ENCODE measurements around the gene ZSCAN22. TPM values are rescaled to one million over a fixed set of nuclear protein-coding genes. Genes with fewer than 3 reads are reported as not detected.

ZSCAN22 gene
- total and polyA plus RNA-seq, 2 donors (not counting 3 experiments of a cell fraction or from before 2014, with no cell fraction given) = 3.6 to 3.7 TPM

DNA sequence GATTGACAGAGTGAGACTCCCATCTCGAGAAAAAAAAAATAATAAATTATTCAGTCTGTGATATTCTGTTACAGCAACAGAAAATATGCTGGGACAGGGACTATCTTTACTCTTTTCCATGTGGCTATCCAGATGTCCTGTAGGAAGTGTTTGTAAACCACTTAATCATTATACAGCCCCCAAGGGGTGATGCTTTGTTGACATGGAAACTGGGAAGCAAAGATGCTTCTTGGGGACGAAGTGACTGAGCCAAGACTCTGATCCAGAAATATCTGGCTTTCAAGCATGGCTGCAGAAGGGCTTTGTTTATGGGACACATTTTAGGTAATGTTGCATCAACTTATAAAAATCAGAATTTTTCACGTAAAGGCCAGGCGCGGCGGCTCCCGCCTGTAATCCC is 42.6 kb upstream of the ZSCAN22 start:
- H3K4me2 ChIP-seq (ENCODE audit: insufficient read depth, low read length) = no peak overlapping the region
- no peak overlapping the region for H2AFZ ChIP-seq (ENCODE audit: low read depth, low read length)
- H3K36me3 ChIP-seq (ENCODE audit: control insufficient read depth in 2 of 2, extremely low read depth in 1 of 2, insufficient read depth in 2 of 2, low read length in 2 of 2) = peaks cover 8 to 24% of the 10 kb centered on the region in 2 experiments
- intact Hi-C loops (cut with micrococcal nuclease) = no loop called here
- BruUV-seq (replicated peaks) = no TSS peak
- ChIA-PET POLR2A (no interaction called here), CTCF (no interaction called here)
- no peaks in the 10 kb centered on the region for H3K9me1 ChIP-seq (replicated peaks; ENCODE audit: control insufficient read depth, extremely low read depth, insufficient read depth, low read length)
- H3K9me3 ChIP-seq (replicated peaks; ENCODE audit: control insufficient read depth, insufficient read depth, low read length) = no peaks in the 10 kb centered on the region
- H4K20me1 ChIP-seq (replicated peaks; ENCODE audit: control insufficient read depth, extremely low read depth, insufficient read depth, low read length) = no peaks in the 10 kb centered on the region
- H3K79me2 ChIP-seq (ENCODE audit: control insufficient read depth, insufficient read depth, low read length) = peaks cover 30% of the 10 kb centered on the region
- H3K4me3 ChIP-seq (replicated peaks in 1 of 3; ENCODE audit: insufficient read depth in 1 of 3, low read depth in 1 of 3, low read length in 3 of 3) = no peak overlapping the region
- DNase-seq (ENCODE audit: low read depth, low spot score) (no peak), FAIRE-seq (no peak)
- peaks cover 5% of the 10 kb centered on the region for H3K4me1 ChIP-seq (ENCODE audit: control insufficient read depth, extremely low read depth, insufficient read depth, low read length)
- no peak overlapping the region for H3K9ac ChIP-seq (replicated peaks; ENCODE audit: extremely low read depth, insufficient read depth, low read length)
- H3K27ac ChIP-seq (ENCODE audit: insufficient read depth, low read depth, low read length) = no peak overlapping the region
- dilution Hi-C loops (cut with MboI; ENCODE audit: extremely low pct_ligation_motif_present, low sequenced_read_pairs) = no loop called here
- TF ChIP-seq EZH2 (IDR thresholded peaks at IDR 0.05; ENCODE audit: borderline replicate concordance, low read depth, low read length, severe bottlenecking) = no peak
- no peak for TF ChIP-seq MYC (IDR thresholded peaks at IDR 0.05; ENCODE audit: low read depth, low read length)
- no peaks in the 10 kb centered on the region for H3K27me3 ChIP-seq (ENCODE audit: control insufficient read depth in 2 of 2, insufficient read depth in 2 of 2, low read length in 2 of 2)

GRCh38 chr19:58291943-58292342 is 34.9 kb upstream of the ZSCAN22 start:
- H3K4me3 ChIP-seq (replicated peaks in 1 of 3; ENCODE audit: insufficient read depth in 1 of 3, low read depth in 1 of 3, low read length in 3 of 3) = no peak overlapping the region
- no peak overlapping the region for H3K4me2 ChIP-seq (ENCODE audit: insufficient read depth, low read length)
- peaks cover 5 to 46% of the 10 kb centered on the region in 2 experiments for H3K36me3 ChIP-seq (ENCODE audit: control insufficient read depth in 2 of 2, extremely low read depth in 1 of 2, insufficient read depth in 2 of 2, low read length in 2 of 2)
- ChIA-PET CTCF (no interaction called here), POLR2A (no interaction called here)
- no peak for TF ChIP-seq GATA2 (IDR thresholded peaks at IDR 0.05; ENCODE audit: insufficient read depth, insufficient read length, low read depth, low read length)
- no peak for TF ChIP-seq EZH2 (IDR thresholded peaks at IDR 0.05; ENCODE audit: borderline replicate concordance, low read depth, low read length, severe bottlenecking)
- TF ChIP-seq, protein P1, sequence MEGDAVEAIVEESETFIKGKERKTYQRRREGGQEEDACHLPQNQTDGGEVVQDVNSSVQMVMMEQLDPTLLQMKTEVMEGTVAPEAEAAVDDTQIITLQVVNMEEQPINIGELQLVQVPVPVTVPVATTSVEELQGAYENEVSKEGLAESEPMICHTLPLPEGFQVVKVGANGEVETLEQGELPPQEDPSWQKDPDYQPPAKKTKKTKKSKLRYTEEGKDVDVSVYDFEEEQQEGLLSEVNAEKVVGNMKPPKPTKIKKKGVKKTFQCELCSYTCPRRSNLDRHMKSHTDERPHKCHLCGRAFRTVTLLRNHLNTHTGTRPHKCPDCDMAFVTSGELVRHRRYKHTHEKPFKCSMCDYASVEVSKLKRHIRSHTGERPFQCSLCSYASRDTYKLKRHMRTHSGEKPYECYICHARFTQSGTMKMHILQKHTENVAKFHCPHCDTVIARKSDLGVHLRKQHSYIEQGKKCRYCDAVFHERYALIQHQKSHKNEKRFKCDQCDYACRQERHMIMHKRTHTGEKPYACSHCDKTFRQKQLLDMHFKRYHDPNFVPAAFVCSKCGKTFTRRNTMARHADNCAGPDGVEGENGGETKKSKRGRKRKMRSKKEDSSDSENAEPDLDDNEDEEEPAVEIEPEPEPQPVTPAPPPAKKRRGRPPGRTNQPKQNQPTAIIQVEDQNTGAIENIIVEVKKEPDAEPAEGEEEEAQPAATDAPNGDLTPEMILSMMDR (IDR thresholded peaks at IDR 0.05; ENCODE audit: extremely low read depth in 1 of 2, insufficient read depth in 1 of 2, low read depth in 1 of 2, low read length in 2 of 2) = no peak
- TF ChIP-seq MAX (IDR thresholded peaks at IDR 0.05; ENCODE audit: insufficient read depth, insufficient read length) = no peak
- TF ChIP-seq POLR2A (IDR thresholded peaks at IDR 0.05; ENCODE audit: low read depth, low read length) = no peak
- no peak for TF ChIP-seq POLR2AphosphoS5 (IDR thresholded peaks at IDR 0.05; ENCODE audit: insufficient read depth, low read depth, low read length)
- no peaks in the 10 kb centered on the region for H3K27me3 ChIP-seq (ENCODE audit: control insufficient read depth in 2 of 2, insufficient read depth in 2 of 2, low read length in 2 of 2)
- intact Hi-C loops (cut with micrococcal nuclease) (no loop called here), dilution Hi-C loops (cut with MboI; ENCODE audit: extremely low pct_ligation_motif_present, low sequenced_read_pairs) (no loop called here)
- peaks cover 8% of the 10 kb centered on the region for H3K9me3 ChIP-seq (replicated peaks; ENCODE audit: control insufficient read depth, insufficient read depth, low read length)
- H3K27ac ChIP-seq (ENCODE audit: insufficient read depth, low read depth, low read length) = no peak overlapping the region
- H3K9me1 ChIP-seq (replicated peaks; ENCODE audit: control insufficient read depth, extremely low read depth, insufficient read depth, low read length) = no peaks in the 10 kb centered on the region
- no peak overlapping the region for H3K9ac ChIP-seq (replicated peaks; ENCODE audit: extremely low read depth, insufficient read depth, low read length)
- no peaks in the 10 kb centered on the region for H3K4me1 ChIP-seq (ENCODE audit: control insufficient read depth, extremely low read depth, insufficient read depth, low read length)
- no peaks in the 10 kb centered on the region for H3K79me2 ChIP-seq (ENCODE audit: control insufficient read depth, insufficient read depth, low read length)
- FAIRE-seq (no peak), DNase-seq (ENCODE audit: low read depth, low spot score) (no peak)
- no TSS peak for BruUV-seq (replicated peaks)
- no peak overlapping the region for H2AFZ ChIP-seq (ENCODE audit: low read depth, low read length)
- no peaks in the 10 kb centered on the region for H4K20me1 ChIP-seq (replicated peaks; ENCODE audit: control insufficient read depth, extremely low read depth, insufficient read depth, low read length)
